ENCODE results near the gene AUTS2.

The AUTS2 gene

DNA sequence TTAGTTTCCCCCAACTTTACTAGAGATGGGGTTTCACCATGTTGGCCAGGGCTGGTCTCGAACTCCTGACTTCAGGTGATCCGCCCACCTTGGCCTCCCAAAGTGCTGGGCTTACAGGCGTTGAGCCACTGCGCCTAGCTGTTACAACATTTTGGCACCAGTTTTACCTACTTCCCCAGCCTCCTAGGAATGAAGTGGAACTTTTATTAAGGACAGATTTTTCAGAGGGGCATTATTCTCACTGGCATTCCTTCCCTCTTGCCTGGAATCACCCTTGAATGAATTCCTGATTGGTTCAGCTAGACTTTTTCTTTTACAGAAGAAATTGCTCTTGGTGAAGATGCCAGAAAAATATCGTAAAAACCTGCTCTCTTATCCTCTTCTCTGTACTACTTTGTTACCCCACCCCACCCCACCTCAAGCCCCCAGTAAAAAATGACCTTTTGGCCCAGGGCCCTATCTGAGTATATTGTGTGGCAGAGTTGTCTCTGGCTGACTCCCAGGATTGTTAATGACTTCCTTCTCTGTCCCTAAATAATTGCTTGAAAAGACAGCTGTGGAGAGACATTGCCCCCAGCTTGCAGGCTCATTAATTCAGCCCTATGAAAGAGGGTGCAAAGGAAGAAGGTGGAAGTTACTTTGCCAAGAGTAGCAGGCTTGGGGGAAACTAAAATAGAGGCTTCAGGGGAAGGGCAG, 189.6 kb downstream of the AUTS2 start:
- no peak for DNase-seq (ENCODE audit: low read depth in 2 of 2)

DNA sequence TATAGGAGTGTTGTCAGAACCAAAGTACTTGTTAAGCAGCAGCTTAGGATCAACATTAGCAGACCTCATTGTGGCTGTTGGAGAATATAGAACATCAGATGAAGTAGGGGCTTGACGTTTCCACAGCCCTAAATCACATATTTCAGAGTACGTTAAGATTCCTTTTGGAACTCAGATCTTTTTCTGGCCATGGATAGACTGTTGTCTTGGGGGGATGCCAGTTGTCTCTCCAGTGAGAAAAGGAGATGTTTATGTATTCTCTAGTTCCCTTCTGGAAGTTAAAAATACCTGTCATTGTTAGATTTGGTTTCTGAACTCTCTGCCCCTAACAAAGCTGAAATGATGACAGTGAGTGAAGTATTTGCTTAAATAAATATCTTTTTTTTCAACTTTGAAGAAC, 191.3 kb downstream of the AUTS2 start:
- no peak for DNase-seq (ENCODE audit: low read depth in 2 of 2)

DNA sequence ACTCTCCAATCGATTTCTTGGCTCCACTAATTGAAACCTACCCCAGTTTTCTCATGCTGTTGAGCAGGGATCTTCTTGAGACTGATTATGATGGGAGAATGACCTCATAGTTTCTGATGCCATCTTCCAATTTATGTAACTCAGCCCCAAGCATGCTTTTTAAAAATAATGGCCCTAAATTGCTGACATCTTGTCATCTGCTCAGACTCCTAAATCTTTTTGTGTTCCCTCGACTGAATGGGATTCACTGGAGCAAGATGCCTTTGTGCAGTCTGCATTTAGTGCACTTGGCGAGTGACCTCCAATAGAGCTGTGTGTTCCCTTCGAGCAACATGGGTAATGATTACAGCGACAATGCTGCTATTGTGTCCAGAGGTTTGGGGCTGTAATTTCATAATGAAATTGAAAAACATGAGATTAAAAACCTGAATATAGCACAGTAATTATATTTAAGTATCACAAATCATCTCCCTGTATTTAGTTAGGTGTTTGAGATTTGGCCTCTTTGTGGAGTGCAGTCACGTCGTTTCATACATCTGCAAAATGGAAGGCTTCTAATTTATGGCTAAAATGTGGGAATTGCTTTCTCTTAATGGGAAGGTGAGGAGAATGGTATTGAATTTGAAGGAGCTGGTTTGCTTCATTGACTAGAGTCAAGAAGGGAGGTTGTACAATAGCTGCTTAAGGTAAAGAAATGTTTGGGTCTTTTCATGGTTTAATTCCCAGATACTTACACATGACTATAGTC, 192.9 kb downstream of the AUTS2 start:
- no peak for DNase-seq (ENCODE audit: low read depth in 2 of 2)

DNA sequence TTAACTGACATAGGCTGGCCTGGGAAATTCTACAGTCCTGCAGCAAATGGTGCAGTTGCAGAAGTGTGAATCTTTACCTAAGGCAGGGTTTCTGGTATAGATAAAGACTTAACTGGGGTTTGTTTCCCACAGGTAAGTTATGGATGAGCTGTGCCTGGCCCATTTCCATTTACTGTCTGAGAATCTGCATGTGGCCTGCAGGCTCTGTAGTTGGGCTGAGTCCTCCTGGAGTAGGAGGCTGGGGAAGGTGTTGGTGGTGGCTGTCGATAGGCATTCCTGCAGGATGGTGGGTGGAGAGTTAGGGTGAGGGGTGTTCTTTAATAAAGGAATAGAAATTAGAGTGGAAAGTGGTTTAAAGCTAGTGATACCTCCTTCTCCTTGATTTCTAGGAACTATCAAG, 193.5 kb downstream of the AUTS2 start:
- no peak for DNase-seq (ENCODE audit: low read depth in 2 of 2)

DNA sequence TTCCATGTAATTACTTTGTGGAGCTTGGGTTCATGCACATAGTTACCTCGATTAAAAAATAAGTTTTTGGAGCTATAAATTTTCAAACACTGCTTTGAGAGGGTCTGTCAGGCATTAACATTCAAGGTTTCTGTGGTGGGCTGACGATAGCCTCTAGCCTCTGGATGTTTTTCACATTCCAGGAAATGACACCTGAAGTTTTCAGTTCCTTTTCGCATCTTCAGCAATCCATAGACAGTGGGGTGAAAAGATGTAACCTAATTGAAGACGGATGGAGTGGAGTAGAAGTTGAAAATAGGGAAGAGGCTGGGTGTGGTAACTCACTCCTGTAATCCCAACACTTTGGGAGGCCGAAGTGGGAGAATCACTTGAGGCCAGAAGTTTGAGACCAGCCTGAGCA, 197.7 kb downstream of the AUTS2 start:
- DNase-seq (ENCODE audit: low read depth in 2 of 2): no peak

DNA sequence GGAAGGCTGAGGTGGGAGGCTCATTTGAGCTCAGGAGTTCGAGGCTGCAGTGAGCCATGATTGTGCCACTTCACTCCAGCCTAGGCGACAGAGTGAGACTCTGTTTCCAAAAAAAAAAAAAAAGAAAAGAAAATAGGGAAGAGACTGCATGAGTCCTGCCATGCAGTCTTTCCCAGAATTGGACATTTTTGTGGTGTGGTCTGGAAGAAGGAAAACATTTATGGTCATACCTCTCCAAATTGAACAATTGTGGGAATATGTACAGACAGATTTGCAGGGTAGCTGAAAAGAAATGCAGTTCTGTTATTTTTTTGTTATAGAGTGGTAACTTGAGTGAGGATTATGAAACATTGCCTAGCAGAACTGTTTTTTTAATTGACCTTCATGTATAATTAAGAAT, 198.1 kb downstream of the AUTS2 start:
- DNase-seq (ENCODE audit: low read depth in 2 of 2): no peak

DNA sequence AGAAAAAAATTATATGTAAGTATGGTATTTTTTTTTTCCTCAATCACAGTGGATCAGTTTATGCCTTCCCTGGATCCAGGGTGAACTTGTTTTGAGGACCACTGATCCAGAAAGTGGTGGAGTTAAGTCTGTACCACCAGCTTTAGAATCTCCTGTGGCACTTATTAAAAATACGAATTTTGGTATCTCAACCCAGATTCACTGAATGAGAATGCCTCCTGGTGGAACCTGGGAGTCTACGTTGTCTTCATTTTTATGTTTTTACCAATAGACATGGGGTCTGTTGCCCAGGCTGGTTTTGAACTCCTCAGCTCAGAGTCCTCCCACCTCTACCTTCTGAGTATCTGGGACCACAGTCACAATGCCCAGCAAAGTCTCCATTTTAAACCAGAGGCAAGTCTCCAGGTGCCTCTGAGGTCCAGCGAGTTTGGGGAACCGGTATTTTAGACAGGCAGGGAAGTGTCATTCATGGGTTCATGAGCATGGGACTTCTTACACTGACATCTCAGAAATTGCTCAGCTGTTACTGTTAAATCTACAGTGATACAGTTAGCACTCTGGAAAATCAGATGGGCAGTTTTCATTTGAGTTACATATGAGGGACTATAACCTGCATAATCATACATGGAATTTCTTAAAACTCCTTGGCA, 200.9 kb downstream of the AUTS2 start:
- DNase-seq (ENCODE audit: low read depth in 2 of 2): no peak

DNA sequence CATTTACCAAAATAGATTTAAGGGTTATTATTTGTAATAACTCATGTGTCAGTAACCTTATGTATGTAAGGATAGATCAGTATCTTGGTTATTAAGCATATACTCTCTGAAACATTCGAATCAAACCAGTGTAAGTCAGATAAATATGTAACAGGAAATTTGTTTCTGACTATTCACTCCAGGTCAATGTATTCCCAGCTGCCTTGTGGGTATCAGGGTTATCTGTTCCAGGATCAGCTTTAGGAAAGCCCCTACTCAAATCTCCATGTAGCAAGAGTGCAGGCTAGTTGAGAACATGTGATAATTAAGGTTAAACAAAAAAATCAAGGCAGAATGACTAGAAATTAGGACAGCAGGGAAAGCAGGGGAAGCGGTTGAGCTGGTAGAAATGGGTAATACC, 201.7 kb downstream of the AUTS2 start:
- no peak for DNase-seq (ENCODE audit: low read depth in 2 of 2)

DNA sequence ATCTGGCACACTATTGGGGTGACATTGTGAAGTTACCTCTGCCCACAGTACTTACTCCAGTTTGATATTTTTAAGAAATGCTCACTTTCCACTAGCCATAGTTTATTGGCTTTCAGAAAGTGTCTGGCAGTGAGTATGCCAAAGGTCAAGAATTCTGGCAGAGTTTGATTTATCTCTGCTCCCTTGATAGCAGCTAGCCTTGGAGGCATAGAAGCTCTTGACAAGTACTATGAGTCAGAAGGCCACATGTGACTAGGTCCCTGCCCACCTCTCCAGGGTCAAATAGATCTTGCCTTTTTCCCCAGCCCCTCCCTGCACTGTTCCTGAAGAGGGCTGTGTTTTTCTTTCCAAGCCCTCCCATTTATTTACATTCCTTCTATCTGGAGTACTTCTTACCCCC, 202.2 kb downstream of the AUTS2 start:
- no peak for DNase-seq (ENCODE audit: low read depth in 2 of 2)

DNA sequence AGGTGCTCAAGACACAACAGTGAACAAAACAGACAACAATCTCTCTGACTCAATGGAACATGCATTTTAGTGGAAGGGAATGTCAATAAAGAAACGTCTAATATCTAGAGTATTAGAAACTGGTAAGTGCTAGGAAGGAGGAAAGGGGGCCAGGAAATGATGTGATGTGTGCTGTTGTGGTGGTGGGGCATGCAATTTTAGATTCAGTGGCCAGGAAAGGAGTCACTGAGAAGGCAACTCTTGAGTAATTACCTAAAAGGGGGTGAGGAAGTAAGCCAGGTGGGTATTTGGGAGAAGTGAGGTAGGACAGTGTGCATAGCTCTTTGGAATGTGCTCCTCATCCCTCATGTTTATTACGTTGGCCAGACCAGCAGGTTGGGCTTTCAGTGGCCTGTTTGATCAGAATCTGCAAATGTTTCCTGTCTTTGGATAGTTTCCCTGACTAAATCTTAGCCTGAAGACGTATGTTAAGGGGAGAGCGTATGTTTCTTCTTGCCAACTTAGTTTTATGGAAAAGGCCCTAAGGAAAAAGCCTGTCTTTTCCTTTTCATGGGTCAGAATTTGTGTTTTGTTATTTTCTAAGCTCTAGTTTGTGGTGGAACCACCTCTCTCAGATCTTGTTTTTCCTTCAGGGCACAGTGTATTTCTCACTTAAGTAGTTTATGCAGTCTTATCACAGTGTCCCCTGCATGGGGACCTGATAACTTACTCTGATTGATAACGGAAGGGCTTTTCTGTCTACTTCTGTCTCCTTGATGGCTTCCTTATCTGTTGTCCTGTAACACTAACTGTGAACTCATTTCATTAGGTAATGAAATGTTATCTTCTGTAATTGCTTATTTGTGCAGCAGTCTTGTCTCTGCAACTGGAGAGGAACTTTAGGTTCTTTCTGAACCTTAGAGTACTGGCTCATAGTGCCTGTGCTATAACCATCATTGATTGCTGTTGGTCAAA, 203.7 kb downstream of the AUTS2 start:
- no peak for DNase-seq (ENCODE audit: low read depth in 2 of 2)

DNA sequence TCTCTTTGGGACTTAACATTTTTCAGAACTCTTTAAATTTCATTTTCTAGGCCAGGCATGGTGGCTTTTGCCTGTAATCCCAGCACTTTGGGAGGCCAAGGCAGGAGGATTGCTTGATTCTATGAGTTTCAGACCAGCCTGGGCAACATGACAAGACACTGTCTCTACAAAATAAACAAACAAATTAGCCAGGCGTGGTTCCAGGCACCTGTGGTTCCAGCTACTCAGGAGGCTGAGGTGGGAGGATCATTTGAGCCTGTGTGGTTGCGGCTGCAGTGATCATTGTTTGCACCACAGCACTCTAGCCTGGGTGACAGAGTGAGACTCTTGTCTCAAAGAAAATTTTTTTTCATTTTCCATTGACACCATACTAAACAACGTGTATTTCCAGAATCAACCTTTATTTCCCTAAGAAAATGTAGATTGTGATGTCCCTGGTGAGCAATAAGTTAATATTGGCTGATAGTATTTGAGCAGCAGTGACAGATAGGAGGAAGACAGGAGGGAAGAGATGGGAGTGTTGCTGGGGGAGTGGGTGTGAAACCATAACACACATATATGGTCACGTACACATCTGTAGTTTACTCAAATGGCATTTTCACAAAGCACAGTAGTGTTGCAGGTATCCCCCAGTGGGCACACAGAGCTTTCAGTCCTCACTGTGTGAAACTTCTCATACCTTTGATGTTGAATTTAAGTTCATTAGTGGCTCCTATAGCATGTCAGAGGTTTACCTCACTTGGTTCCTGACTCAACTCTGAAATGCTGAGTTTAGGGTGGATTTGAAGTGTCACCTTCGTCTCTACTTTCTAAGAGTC, 205.6 kb downstream of the AUTS2 start:
- DNase-seq (ENCODE audit: low read depth in 2 of 2): no peak

DNA sequence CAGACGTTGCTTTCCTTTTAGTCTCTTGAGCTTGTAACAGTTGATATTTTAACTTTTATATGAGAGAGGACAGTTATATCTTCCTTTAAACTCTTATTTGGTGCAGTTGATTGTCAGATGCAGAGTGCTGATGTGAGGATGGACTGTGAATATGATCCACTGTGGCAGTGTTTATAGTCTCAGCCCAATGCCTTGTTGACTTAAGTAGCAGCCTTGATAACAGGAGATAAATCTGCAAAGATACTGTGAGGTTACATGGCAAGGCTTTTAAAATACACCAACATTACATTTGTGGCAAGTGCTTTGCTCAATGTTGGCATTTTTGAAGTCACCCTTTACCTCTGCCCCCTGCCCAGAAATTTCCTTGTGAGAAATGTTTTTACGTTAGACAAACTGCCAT, 206.7 kb downstream of the AUTS2 start:
- DNase-seq (ENCODE audit: low read depth in 2 of 2): no peak

DNA sequence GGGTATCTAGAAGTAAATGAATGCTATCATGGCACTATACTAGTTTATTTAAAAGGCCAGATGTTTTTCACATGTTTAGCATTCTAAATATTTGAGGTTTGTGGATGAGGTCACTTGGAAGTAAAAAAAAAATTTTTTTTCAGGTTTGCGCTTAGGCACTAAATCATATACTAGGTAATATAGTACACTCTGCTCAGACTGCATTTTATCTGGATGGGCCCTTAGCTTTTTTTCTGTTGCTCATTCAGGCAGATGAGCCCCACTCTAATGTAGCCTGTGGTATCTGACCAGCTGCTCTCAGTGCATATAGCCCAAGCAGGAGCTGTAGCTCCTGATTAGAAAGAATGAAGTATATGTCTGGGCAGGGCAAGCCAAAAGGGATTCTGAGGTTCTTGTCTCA, 210.1 kb downstream of the AUTS2 start:
- DNase-seq (ENCODE audit: low read depth in 2 of 2): no peak

DNA sequence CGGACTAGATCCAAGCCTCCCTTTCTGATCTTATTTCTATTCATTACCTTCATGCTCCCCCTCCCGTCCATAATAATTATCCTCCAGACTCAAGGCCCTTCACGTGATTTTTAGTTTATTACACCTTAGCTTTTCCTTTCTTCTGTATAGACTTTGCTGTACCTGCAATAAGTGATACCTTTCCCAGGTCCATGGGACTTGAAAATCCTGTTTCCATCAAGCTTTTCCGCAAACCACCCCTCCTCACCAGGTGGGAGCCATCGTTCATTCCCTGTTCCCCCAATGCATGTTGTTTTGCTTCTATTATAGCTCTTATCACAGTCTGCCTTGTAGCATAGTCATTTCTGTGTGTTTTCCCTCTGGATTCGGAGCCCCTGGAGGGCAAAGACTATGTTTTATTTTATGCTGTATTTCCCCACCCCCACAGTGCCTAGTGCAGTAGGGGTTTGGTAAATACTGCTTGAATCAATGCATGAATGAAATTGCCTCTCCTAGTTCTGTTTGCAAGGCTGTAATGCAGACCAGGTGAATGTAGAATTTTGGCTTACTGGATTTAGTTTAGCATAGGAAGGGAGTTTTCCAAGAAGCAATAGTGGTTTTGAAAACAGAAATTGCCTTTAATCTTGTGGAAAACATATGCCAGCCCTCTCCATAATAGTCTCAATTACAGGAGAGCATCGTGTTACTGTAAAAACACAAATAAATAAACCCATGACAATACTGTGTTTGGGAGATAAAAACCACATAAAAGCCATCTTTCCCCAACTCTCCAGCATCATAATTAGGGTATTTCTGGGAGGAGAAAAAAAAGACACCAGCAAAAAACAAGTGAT, 213.4 kb downstream of the AUTS2 start:
- no peak for DNase-seq (ENCODE audit: low read depth in 2 of 2)

DNA sequence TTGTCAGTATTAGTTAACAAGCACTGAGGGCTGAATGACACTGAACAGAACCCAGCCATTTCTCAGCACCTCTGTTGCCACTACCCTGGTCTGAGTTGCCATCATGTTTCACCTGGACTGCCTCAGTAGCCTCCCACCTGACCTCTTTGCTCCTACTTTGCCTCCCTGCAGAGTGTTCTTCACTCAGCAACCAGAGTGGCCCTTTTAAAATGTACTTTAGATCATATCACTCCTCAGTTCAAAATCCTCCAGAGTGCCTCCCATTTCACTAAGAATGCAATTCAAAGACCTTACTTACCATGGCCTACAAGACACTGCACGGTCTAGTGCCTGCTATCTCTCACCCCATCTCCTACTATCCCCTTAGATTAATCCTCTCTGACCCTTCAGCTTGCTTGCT, 214.5 kb downstream of the AUTS2 start:
- no peak for DNase-seq (ENCODE audit: low read depth in 2 of 2)

DNA sequence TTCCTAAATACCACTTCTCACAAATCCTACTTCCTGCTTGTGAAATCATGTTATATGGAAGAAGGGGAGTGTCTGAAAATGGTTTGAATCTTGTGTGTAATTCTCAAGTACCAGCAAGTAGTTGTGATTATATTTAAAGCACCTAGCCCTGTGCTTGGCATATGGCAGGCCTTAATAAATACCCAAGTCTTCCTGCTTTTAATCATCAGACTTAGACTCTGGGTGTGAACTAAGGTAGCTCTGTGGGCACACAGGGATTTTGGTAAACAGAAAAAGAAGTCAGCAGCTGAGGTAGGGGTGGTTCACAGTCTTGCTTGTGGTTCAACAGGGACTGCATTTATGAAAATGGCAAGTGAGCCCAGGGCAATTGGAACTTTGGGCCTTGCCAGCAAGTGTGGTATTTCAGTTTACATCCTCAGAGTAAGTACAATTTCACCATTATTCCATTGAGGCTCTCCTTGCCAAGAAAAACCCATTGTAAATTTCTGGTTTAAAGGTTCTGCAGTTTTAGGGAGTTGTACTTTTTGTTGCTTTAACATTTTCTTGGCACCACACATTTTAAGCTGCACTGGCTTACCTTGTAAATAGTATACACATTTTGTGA, 215.5 kb downstream of the AUTS2 start:
- DNase-seq (ENCODE audit: low read depth in 2 of 2): no peak

DNA sequence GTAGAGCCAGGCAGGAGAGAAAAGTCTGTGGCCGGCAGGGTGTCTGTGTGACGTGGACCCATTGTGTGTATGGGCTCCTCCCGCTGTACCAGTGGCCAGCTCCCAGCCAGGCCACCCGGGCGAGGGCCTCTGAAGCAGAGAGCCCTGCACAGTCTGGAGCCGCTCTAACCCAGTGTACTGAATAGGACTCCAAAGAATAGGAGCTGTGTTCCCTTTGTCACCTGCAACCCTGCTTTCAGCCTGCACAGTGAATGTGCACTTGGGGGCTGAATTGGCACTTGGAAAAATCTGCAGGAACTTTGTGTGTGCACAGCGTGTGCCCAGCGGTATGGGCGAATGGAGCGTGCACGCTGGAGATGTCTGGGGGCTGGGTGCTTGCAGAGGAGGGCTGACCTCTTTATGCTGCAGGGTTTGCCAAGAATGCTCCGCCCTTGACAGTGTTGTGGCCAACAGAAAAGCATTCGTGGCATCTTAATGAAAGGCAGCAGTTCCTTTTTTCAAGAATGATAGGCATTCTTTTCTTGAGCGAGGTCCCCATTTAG, 216.2 kb downstream of the AUTS2 start:
- no peak for DNase-seq (ENCODE audit: low read depth in 2 of 2)

DNA sequence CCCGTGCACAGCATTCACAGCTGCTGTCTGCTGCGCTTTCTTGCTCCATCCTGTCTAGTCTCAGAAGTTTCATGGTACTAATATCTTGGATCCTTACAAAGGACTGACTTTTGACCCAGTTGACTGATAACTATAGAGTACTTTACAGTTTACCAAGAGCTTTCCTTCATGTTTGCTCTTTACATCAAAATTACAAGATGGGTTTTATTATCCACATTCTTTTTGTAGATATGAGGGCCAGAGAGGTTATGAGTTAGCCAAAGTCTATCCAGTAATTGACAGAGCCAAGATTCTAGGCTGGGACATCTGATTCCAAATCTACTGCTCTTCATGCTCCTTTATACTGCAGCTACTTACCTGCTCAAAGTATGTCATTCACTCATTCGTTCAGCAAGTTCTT, 218.2 kb downstream of the AUTS2 start:
- no peak for DNase-seq (ENCODE audit: low read depth in 2 of 2)

DNA sequence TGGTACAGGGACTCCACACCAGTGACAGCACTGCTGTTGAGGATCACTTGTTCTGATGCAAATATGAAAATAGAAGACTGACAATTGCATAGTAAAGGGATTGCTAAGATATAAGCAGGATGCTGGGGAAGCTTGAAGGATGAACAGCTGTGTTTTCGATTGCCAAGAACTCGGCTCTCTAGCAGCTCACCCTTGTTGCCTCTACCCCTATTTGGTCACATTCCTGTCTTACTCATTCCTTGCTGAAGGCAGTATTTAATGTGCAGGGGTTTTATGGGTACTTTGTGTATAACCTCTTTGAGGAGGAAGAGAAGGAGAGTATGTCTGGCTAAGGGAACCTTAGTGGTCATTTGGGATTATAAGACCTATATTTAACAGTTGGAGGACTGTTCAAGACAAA, 218.8 kb downstream of the AUTS2 start:
- DNase-seq (ENCODE audit: low read depth in 2 of 2): no peak
